Esophagus muscularis mucosa (tissue), 4 donors: ENCODE data around the gene ZIC4.

ENCODE experiments used
- CTCF ChIP-seq, 3 experiments: fragments of 200-600 bp in 2 of 3; fragments of 450-650 bp in 1 of 3; sonication (generic) in 2 of 3; IDR thresholded peaks; one replicate each; pipeline ENCODE4 v1.5.1; 2017 to 2019; ENCODE audit warnings: antibody characterized with exemption in 3 of 3, mild to moderate bottlenecking in 2 of 3, moderate library complexity in 1 of 3
- EP300 ChIP-seq: sonication (generic); formaldehyde crosslinking; IDR thresholded peaks from one replicate; pipeline ENCODE4 v1.6.1; 2017; ENCODE audit warnings: antibody characterized with exemption
- POLR2A ChIP-seq: fragments of 450-650 bp; IDR thresholded peaks from one replicate; pipeline ENCODE4 v1.6.1; 2017; ENCODE audit warnings: antibody characterized with exemption, moderate library complexity, mild to moderate bottlenecking, low read depth

GRCh38 chr3:147417551-147418295, 11.4 kb upstream of the ZIC4 start:
- TF ChIP-seq POLR2A (no peak), CTCF (IDR thresholded peaks at IDR 0.05) (no peak), EP300 (no peak)
